SK-N-SH (cell line): ENCODE data around the gene LCOR. TPM values are rescaled to one million over a fixed set of nuclear protein-coding genes. Genes with fewer than 3 reads are reported as not detected.

Experiments used
- CTCF ChIA-PET: fragments of 300-600, 350-600 bp; formaldehyde crosslinking; extraction: SDS; loops from one replicate; lab custom pipeline; 2021; lab: Yijun Ruan, JAX
- POLR2A ChIA-PET: fragments of 350-600 bp; sonication (Branson Sonifier 250); formaldehyde crosslinking; extraction: SDS; loops from one replicate; lab custom pipeline; 2020; ENCODE audit warnings: antibody characterized with exemption, inconsistent platforms; lab: Yijun Ruan, JAX
- DNase-seq: peaks from one replicate; pipeline ENCODE4 v3.0.0; 2012
- H2AFZ ChIP-seq: fragments of 200-600 bp; sonication (generic); 2 replicates; pipeline ENCODE4 v1.8.1; 2016; ENCODE audit warnings: antibody characterized with exemption, mild to moderate bottlenecking, low read depth
- H3F3A ChIP-seq: fragments of 200-600 bp; sonication (generic); replicated peaks from 2 replicates; pipeline ENCODE3; 2016; ENCODE audit warnings: antibody characterized with exemption, mild to moderate bottlenecking; ENCODE audit not compliant: insufficient read depth
- H3K27ac ChIP-seq, 2 experiments: fragments of 200-500 bp in 1 of 2; fragments of 200-600 bp in 1 of 2; sonication (Bioruptor generic) in 1 of 2; sonication (generic), shearing (Covaris generic) in 1 of 2; 2 replicates each; pipeline versions ENCODE4 v1.5.1 to v1.6.1; 2014 to 2016; ENCODE audit warnings: low read depth in 2 of 2, inconsistent platforms in 1 of 2, low read length in 1 of 2, mild to moderate bottlenecking in 1 of 2, mixed read lengths in 1 of 2
- H3K27me3 ChIP-seq: fragments of 200-600 bp; sonication (generic), shearing (Covaris generic); 2 replicates; pipeline ENCODE4 v1.6.1; 2016; ENCODE audit warnings: mixed run types; ENCODE audit not compliant: insufficient read depth
- H3K36me3 ChIP-seq, 2 experiments: fragments of 200-500 bp in 1 of 2; fragments of 200-600 bp in 1 of 2; sonication (Bioruptor generic) in 1 of 2; sonication (generic) in 1 of 2; replicated peaks in 1 of 2; 2 replicates each; pipeline versions ENCODE3 to v1.5.1; 2014 to 2016; ENCODE audit warnings: low read length in 1 of 2, mild to moderate bottlenecking in 1 of 2; ENCODE audit not compliant: insufficient read depth in 2 of 2, control insufficient read depth in 1 of 2
- H3K4me1 ChIP-seq, 2 experiments: fragments of 200-500 bp in 1 of 2; fragments of 200-600 bp in 1 of 2; sonication (Bioruptor generic) in 1 of 2; sonication (generic), shearing (Covaris generic) in 1 of 2; 2 replicates each; pipeline versions ENCODE4 v1.5.1 to v1.6.1; 2014 to 2016; ENCODE audit warnings: low read depth in 1 of 2, low read length in 1 of 2, mixed run types in 1 of 2; ENCODE audit not compliant: insufficient read depth in 2 of 2, control insufficient read depth in 1 of 2
- H3K4me2 ChIP-seq: fragments of 200-600 bp; sonication (generic), shearing (Covaris generic); 2 replicates; pipeline ENCODE4 v1.6.1; 2017; ENCODE audit warnings: mixed run types
- H3K4me3 ChIP-seq, 2 experiments: fragments of 200-500 bp in 1 of 2; fragments of 200-600 bp in 1 of 2; sonication (Bioruptor generic) in 1 of 2; sonication (generic), shearing (Covaris generic) in 1 of 2; 2 replicates each; pipeline versions ENCODE4 v1.5.1 to v1.8.1; 2014 to 2016; ENCODE audit warnings: low read depth in 2 of 2, inconsistent platforms in 1 of 2, low read length in 1 of 2, mild to moderate bottlenecking in 1 of 2, mixed read lengths in 1 of 2, moderate library complexity in 1 of 2
- H3K79me2 ChIP-seq: fragments of 200-600 bp; sonication (generic); 2 replicates; pipeline ENCODE4 v1.8.1; 2017; ENCODE audit warnings: mild to moderate bottlenecking; ENCODE audit not compliant: insufficient read depth
- H3K9ac ChIP-seq: fragments of 200-600 bp; sonication (generic); 2 replicates; pipeline ENCODE4 v1.6.1; 2017; ENCODE audit warnings: mixed run types
- H3K9me2 ChIP-seq: fragments of 200-600 bp; sonication (generic); 2 replicates; pipeline ENCODE4 v1.6.1; 2017; ENCODE audit warnings: mixed run types
- H3K9me3 ChIP-seq: fragments of 200-600 bp; sonication (generic); 2 replicates; pipeline ENCODE4 v1.6.1; 2017; ENCODE audit warnings: mixed run types, mild to moderate bottlenecking, moderate library complexity
- H4K20me1 ChIP-seq: fragments of 200-600 bp; sonication (generic); 2 replicates; pipeline ENCODE4 v1.6.1; 2017; ENCODE audit warnings: mild to moderate bottlenecking, mixed run types; ENCODE audit not compliant: insufficient read depth
- ELF1 ChIP-seq: IDR thresholded peaks from 2 replicates; pipeline ENCODE4 v1.4.0; 2012
- EZH2phosphoT487 ChIP-seq: fragments of 200-600 bp; sonication (generic); IDR thresholded peaks from 2 replicates; pipeline ENCODE4 v1.6.1; 2017; ENCODE audit warnings: low read depth, mixed run types, mild to moderate bottlenecking, antibody characterized with exemption, moderate library complexity, borderline replicate concordance
- FOSL2 ChIP-seq: IDR thresholded peaks from 2 replicates; pipeline ENCODE4 v1.4.0; 2012; ENCODE audit warnings: low read depth, mild to moderate bottlenecking, moderate library complexity, borderline replicate concordance
- FOXJ3 ChIP-seq: sonication (generic); formaldehyde crosslinking; IDR thresholded peaks from 2 replicates; pipeline ENCODE4 v1.5.1; 2020; ENCODE audit warnings: mild to moderate bottlenecking, missing genetic modification reagents
- FOXM1 ChIP-seq: IDR thresholded peaks from 2 replicates; pipeline ENCODE4 v1.4.0; 2012; ENCODE audit warnings: low read depth, mild to moderate bottlenecking
- GABPA ChIP-seq: IDR thresholded peaks from 2 replicates; pipeline ENCODE4 v1.4.0; 2012; ENCODE audit warnings: low read depth, mild to moderate bottlenecking
- JUND ChIP-seq: IDR thresholded peaks from 2 replicates; pipeline ENCODE4 v1.4.0; 2012
- MEF2A ChIP-seq: IDR thresholded peaks from 2 replicates; pipeline ENCODE4 v1.4.0; 2012; ENCODE audit warnings: low read depth, borderline replicate concordance
- NFIC ChIP-seq: IDR thresholded peaks from 2 replicates; pipeline ENCODE4 v1.4.0; 2012; ENCODE audit warnings: borderline replicate concordance
- POLR2AphosphoS5 ChIP-seq: IDR thresholded peaks from 2 replicates; pipeline ENCODE4 v1.6.1; 2012; ENCODE audit warnings: low read depth, low read length
- RCOR1 ChIP-seq: fragments of 150-350 bp; IDR thresholded peaks from 2 replicates; pipeline ENCODE4 v1.6.1; 2017; ENCODE audit warnings: antibody characterized with exemption, low read length
- RFX5 ChIP-seq: IDR thresholded peaks from 2 replicates; pipeline ENCODE4 v1.6.1; 2012; ENCODE audit warnings: mild to moderate bottlenecking, improper control_type of control experiment, low read length
- RXRA ChIP-seq: IDR thresholded peaks from 2 replicates; pipeline ENCODE4 v1.4.0; 2012; ENCODE audit warnings: low read depth, mild to moderate bottlenecking, borderline replicate concordance
- SIN3A ChIP-seq: IDR thresholded peaks from 2 replicates; pipeline ENCODE4 v1.6.1; 2012; ENCODE audit warnings: low read depth, mild to moderate bottlenecking, low read length, moderate library complexity, borderline replicate concordance
- TAF1 ChIP-seq: IDR thresholded peaks from 2 replicates; pipeline ENCODE4 v1.6.1; 2012; ENCODE audit warnings: low read depth, mild to moderate bottlenecking, low read length, moderate library complexity, borderline replicate concordance
- TCF12 ChIP-seq: IDR thresholded peaks from 2 replicates; pipeline ENCODE4 v1.4.0; 2012
- TEAD4 ChIP-seq: IDR thresholded peaks from 2 replicates; pipeline ENCODE4 v1.4.0; 2012; ENCODE audit warnings: mild to moderate bottlenecking, borderline replicate concordance; ENCODE audit not compliant: insufficient read depth
- WGBS: methylation state at CpG from one replicate; pipeline ENCODE4 v1.1.6; 2017; ENCODE audit warnings: low lambda C conversion rate; 5-methylcytosine and 5-hydroxymethylcytosine counted together
- polyA plus RNA-seq, 3 experiments: library from polyadenylated mRNA; depleted of rRNA; stranded (reverse); fragments of >200 nt; gene quantifications; 2 replicates each; pipeline ENCODE4 v1.2.3, GENCODE V29; 2012
- TF ChIP-seq, protein P1 (sequence below): fragments of 150-350 bp; IDR thresholded peaks from 2 replicates; pipeline ENCODE4 v1.6.1; 2016; ENCODE audit warnings: mild to moderate bottlenecking, low read depth, low read length
- TF ChIP-seq, protein P2 (sequence below): IDR thresholded peaks from 2 replicates; pipeline ENCODE4 v1.4.0; 2012; ENCODE audit warnings: low read depth, borderline replicate concordance
- TF ChIP-seq, protein P3 (sequence below): fragments of 200-600 bp; sonication (generic); IDR thresholded peaks from 2 replicates; pipeline ENCODE4 v1.6.1; 2017; ENCODE audit warnings: antibody characterized with exemption, mild to moderate bottlenecking, moderate library complexity

The LCOR gene
- polyA plus RNA-seq, 1 of the 3 experiments (the other 2 are of a cell fraction): 1.9 TPM

- POLR2A ChIA-PET: no interaction called here
- 100% methylated on average over 1 of the region's 1 CpG for WGBS
- TF ChIP-seq FOXJ3 (CRISPR knock-in tag) (no peak), SIN3A (no peak), ELF1 (no peak), RXRA (no peak), RCOR1 (no peak), MEF2A (no peak), JUND (no peak), TCF12 (no peak), GABPA (no peak), FOSL2 (no peak), TEAD4 (no peak), NFIC (no peak), FOXM1 (no peak), POLR2AphosphoS5 (no peak), EZH2phosphoT487 (no peak), RFX5 (no peak), TAF1 (no peak)
- TF ChIP-seq, protein P1, sequence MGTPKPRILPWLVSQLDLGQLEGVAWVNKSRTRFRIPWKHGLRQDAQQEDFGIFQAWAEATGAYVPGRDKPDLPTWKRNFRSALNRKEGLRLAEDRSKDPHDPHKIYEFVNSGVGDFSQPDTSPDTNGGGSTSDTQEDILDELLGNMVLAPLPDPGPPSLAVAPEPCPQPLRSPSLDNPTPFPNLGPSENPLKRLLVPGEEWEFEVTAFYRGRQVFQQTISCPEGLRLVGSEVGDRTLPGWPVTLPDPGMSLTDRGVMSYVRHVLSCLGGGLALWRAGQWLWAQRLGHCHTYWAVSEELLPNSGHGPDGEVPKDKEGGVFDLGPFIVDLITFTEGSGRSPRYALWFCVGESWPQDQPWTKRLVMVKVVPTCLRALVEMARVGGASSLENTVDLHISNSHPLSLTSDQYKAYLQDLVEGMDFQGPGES: no peak
- TF ChIP-seq, protein P2, sequence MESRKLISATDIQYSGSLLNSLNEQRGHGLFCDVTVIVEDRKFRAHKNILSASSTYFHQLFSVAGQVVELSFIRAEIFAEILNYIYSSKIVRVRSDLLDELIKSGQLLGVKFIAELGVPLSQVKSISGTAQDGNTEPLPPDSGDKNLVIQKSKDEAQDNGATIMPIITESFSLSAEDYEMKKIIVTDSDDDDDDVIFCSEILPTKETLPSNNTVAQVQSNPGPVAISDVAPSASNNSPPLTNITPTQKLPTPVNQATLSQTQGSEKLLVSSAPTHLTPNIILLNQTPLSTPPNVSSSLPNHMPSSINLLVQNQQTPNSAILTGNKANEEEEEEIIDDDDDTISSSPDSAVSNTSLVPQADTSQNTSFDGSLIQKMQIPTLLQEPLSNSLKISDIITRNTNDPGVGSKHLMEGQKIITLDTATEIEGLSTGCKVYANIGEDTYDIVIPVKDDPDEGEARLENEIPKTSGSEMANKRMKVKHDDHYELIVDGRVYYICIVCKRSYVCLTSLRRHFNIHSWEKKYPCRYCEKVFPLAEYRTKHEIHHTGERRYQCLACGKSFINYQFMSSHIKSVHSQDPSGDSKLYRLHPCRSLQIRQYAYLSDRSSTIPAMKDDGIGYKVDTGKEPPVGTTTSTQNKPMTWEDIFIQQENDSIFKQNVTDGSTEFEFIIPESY: no peak
- TF ChIP-seq, protein P3, sequence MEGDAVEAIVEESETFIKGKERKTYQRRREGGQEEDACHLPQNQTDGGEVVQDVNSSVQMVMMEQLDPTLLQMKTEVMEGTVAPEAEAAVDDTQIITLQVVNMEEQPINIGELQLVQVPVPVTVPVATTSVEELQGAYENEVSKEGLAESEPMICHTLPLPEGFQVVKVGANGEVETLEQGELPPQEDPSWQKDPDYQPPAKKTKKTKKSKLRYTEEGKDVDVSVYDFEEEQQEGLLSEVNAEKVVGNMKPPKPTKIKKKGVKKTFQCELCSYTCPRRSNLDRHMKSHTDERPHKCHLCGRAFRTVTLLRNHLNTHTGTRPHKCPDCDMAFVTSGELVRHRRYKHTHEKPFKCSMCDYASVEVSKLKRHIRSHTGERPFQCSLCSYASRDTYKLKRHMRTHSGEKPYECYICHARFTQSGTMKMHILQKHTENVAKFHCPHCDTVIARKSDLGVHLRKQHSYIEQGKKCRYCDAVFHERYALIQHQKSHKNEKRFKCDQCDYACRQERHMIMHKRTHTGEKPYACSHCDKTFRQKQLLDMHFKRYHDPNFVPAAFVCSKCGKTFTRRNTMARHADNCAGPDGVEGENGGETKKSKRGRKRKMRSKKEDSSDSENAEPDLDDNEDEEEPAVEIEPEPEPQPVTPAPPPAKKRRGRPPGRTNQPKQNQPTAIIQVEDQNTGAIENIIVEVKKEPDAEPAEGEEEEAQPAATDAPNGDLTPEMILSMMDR: no peak
- CTCF ChIA-PET: interaction anchor here (1.5 kb wide), 1 partner anchor 33 kb away, joined by 4 read pairs; no protein-coding TSS in a partner anchor
- Histone ChIP-seq H3K27me3 (no peaks in the 10 kb centered on the region), H3K36me3 (no peaks in the 10 kb centered on the region), H3K9me3 (no peaks in the 10 kb centered on the region), H3K4me1 (peaks cover 0 to 24% of the 10 kb centered on the region in 2 experiments; a peak in 3 of 4 replicates), H3K9ac (no peak overlapping the region), H3K4me3 (no peak overlapping the region), H2AFZ (no peak overlapping the region), H4K20me1 (no peaks in the 10 kb centered on the region), H3K27ac (no peak overlapping the region), H3K4me2 (no peak overlapping the region), H3K9me2 (no peaks in the 10 kb centered on the region), H3K79me2 (no peaks in the 10 kb centered on the region), H3F3A (peaks cover 21% of the 10 kb centered on the region)
- DNase-seq: no peak
Measured at GRCh38 chr10:96992721-96993120, 160.6 kb downstream of the LCOR start.
